Measurements from ENCODE around the gene EFCAB12. TPM values are rescaled to one million over a fixed set of nuclear protein-coding genes. Genes with fewer than 3 reads are reported as not detected.
A peak's percentile ranks its signal among the peaks of the same experiment; 100 is the strongest.

The EFCAB12 gene
- total and polyA plus RNA-seq, 2 of the 4 experiments (the other 2 are of a cell fraction): under 0.01 to 0.17 TPM

GRCh38 chr3:129421988-129422745 lies 6.3 kb downstream of the EFCAB12 start:
- H3K4ac ChIP-seq (ENCODE audit: low read depth, low read length): no peak overlapping the region
- POLR2A ChIA-PET (ENCODE audit: unreplicated experiment): interaction anchor here (0.6 kb wide), 1 partner anchor 13 kb away, joined by 6 read pairs; no protein-coding TSS in a partner anchor
- H3K36me3 ChIP-seq (ENCODE audit: control insufficient read depth, insufficient read depth, low read length): no peaks in the 10 kb centered on the region
- H3K9me1 ChIP-seq (ENCODE audit: insufficient read depth, low read length): peaks cover 14% of the 10 kb centered on the region
- no peaks in the 10 kb centered on the region; the same call in 1 of the 2 replicates for H3K9me3 ChIP-seq (ENCODE audit: control insufficient read depth, insufficient read depth, low read length)
- H2BK15ac ChIP-seq (ENCODE audit: low read depth, low read length): no peak overlapping the region
- DNase-seq (no peak), ATAC-seq (ENCODE audit: low read depth) (no peak)
- in situ Hi-C loops (cut with MboI; ENCODE audit: low sequenced_read_pairs) (no loop called here), intact Hi-C loops (cut with micrococcal nuclease) (no loop called here), dilution Hi-C loops (cut with HindIII; ENCODE audit: low sequenced_read_pairs, unreplicated experiment) (no loop called here)
- no peak overlapping the region for H3K4me3 ChIP-seq (ENCODE audit: insufficient read depth, low read depth, low read length)
- no peak overlapping the region for H3K56ac ChIP-seq (ENCODE audit: extremely low read depth, insufficient read depth, low read length)
- no TSS peak for BruUV-seq (replicated peaks)
- peak overlapping the region; percentile 86 for H2AK5ac ChIP-seq (ENCODE audit: low read depth, low read length)
- H3K4me2 ChIP-seq (ENCODE audit: low read depth, low read length): no peak overlapping the region
- H2AK9ac ChIP-seq (replicated peaks; ENCODE audit: low read depth, low read length, poor library complexity): no peak overlapping the region
- H4K91ac ChIP-seq (ENCODE audit: insufficient read depth, low read depth, low read length): no peak overlapping the region
- no peaks in the 10 kb centered on the region for H3K79me1 ChIP-seq (ENCODE audit: low read depth in 1 of 2, low read length in 2 of 2)
- H2BK120ac ChIP-seq (ENCODE audit: low read depth, low read length): no peak overlapping the region
- no peak overlapping the region for H3K18ac ChIP-seq (ENCODE audit: low read depth, low read length)
- H3K14ac ChIP-seq (replicated peaks; ENCODE audit: low read depth, low read length): no peak overlapping the region
- no peak overlapping the region for H2BK5ac ChIP-seq (ENCODE audit: low read depth, low read length, poor library complexity, severe bottlenecking)
- WGBS, 2 experiments (ENCODE audit: extremely low coverage in 2 of 2, insufficient read length in 1 of 2): 88% methylated on average over 2 of the region's 6 CpGs; no CpG with 5 or more reads in 1 of the 2 experiments
- no peak overlapping the region for H4K5ac ChIP-seq (ENCODE audit: low read depth, low read length)
- H3K27ac ChIP-seq (ENCODE audit: insufficient read depth, low read length): no peak overlapping the region
- no peak overlapping the region; the same call in 1 of the 2 replicates for H2BK20ac ChIP-seq (ENCODE audit: low read depth, low read length)
- peaks cover 9% of the 10 kb centered on the region for H3K4me1 ChIP-seq (ENCODE audit: control insufficient read depth, insufficient read depth, low read length)
- CTCF ChIA-PET: no interaction called here
- H3K23ac ChIP-seq (ENCODE audit: low read depth, low read length): no peak overlapping the region
- H4K8ac ChIP-seq (ENCODE audit: low read depth in 2 of 2, low read length in 2 of 2): no peak overlapping the region
- no peak overlapping the region for H3K9ac ChIP-seq (ENCODE audit: low read depth, low read length)
- H4K20me1 ChIP-seq (ENCODE audit: insufficient read depth, low read length): no peaks in the 10 kb centered on the region
- H2AFZ ChIP-seq (replicated peaks; ENCODE audit: low read length, poor library complexity): no peak overlapping the region
- TF ChIP-seq CEBPB (IDR thresholded peaks at IDR 0.05; ENCODE audit: low read depth, low read length): no peak
- TF ChIP-seq CTCF (conservative IDR thresholded peaks at IDR 0.05; ENCODE audit: low read depth, low read length): 0 out of 2 replicates have a peak, but pooled peaks have one; percentile 9
- no peaks in the 10 kb centered on the region for H3K27me3 ChIP-seq (ENCODE audit: control insufficient read depth, insufficient read depth, low read length)
